ENCODE data around the gene IL12A.

Gene IL12A

GRCh38 chr3:159988617-159989271 is at the start of gene IL12A:
Gene IL12A, plus strand, starts transcription at chr3:159988835.
- in situ Hi-C loops (cut with MboI; ENCODE audit: low sequenced_read_pairs) = no loop called here

GRCh38 chr3:159941038-159942000 is 47.3 kb upstream of the IL12A start:
- in situ Hi-C loops (cut with MboI; ENCODE audit: low sequenced_read_pairs) = no loop called here

- in situ Hi-C loops (cut with MboI; ENCODE audit: low sequenced_read_pairs) = no loop called here
Observed at GRCh38 chr3:159944781-159945180, 43.9 kb upstream of the IL12A start.

- in situ Hi-C loops (cut with MboI; ENCODE audit: low sequenced_read_pairs) = no loop called here
Observed at GRCh38 chr3:159945930-159946329, 42.7 kb upstream of the IL12A start.

GRCh38 chr3:159947220-159947619 is 41.4 kb upstream of the IL12A start:
- in situ Hi-C loops (cut with MboI; ENCODE audit: low sequenced_read_pairs) = no loop called here

GRCh38 chr3:159948429-159949144 is 40.0 kb upstream of the IL12A start:
- in situ Hi-C loops (cut with MboI; ENCODE audit: low sequenced_read_pairs) = no loop called here

GRCh38 chr3:159950156-159950898 is 38.3 kb upstream of the IL12A start:
- in situ Hi-C loops (cut with MboI; ENCODE audit: low sequenced_read_pairs) = no loop called here

GRCh38 chr3:159951540-159951939 is 37.1 kb upstream of the IL12A start:
- in situ Hi-C loops (cut with MboI; ENCODE audit: low sequenced_read_pairs) = no loop called here

GRCh38 chr3:159953325-159954085 is 35.1 kb upstream of the IL12A start:
- in situ Hi-C loops (cut with MboI; ENCODE audit: low sequenced_read_pairs) = no loop called here

- in situ Hi-C loops (cut with MboI; ENCODE audit: low sequenced_read_pairs) = no loop called here
Observed at GRCh38 chr3:159960188-159961148, 28.2 kb upstream of the IL12A start.

GRCh38 chr3:159964166-159964973 is 24.3 kb upstream of the IL12A start:
- in situ Hi-C loops (cut with MboI; ENCODE audit: low sequenced_read_pairs) = no loop called here

GRCh38 chr3:159971311-159971710 is 17.3 kb upstream of the IL12A start:
- in situ Hi-C loops (cut with MboI; ENCODE audit: low sequenced_read_pairs) = no loop called here

- in situ Hi-C loops (cut with MboI; ENCODE audit: low sequenced_read_pairs) = no loop called here
Observed at GRCh38 chr3:159977295-159977694, 11.3 kb upstream of the IL12A start.

- in situ Hi-C loops (cut with MboI; ENCODE audit: low sequenced_read_pairs) = no loop called here
Observed at GRCh38 chr3:159978353-159978752, 10.3 kb upstream of the IL12A start.

- in situ Hi-C loops (cut with MboI; ENCODE audit: low sequenced_read_pairs) = no loop called here
Observed at GRCh38 chr3:159978918-159979703, 9.5 kb upstream of the IL12A start.

- in situ Hi-C loops (cut with MboI; ENCODE audit: low sequenced_read_pairs) = no loop called here
Observed at GRCh38 chr3:159982442-159982974, 6.1 kb upstream of the IL12A start.

GRCh38 chr3:159987291-159987711 is 1.3 kb upstream of the IL12A start:
- in situ Hi-C loops (cut with MboI; ENCODE audit: low sequenced_read_pairs) = no loop called here

Data from hTERT RPE-1 (cell line).